Esophagus (tissue), 2 donors: ENCODE data around the gene SAPCD2. TPM values are rescaled to one million over a fixed set of nuclear protein-coding genes. Genes with fewer than 3 reads are reported as not detected.

Experiments used
- H3K27ac ChIP-seq, 2 donors: one replicate each; pipeline ENCODE4 v1.5.1; 2013; ENCODE audit warnings: low read depth in 2 of 2, mild to moderate bottlenecking in 2 of 2, inconsistent platforms in 1 of 2, low read length in 1 of 2, moderate library complexity in 1 of 2
- H3K27me3 ChIP-seq, 2 donors: one replicate each; pipeline ENCODE4 v1.6.1; 2013; ENCODE audit warnings: low read length in 2 of 2, control low read depth in 1 of 2, mild to moderate bottlenecking in 1 of 2; ENCODE audit not compliant: insufficient read depth in 2 of 2, control insufficient read depth in 1 of 2
- H3K36me3 ChIP-seq, 2 donors: one replicate each; pipeline ENCODE4 v1.6.1; 2013; ENCODE audit warnings: low read length in 1 of 2; ENCODE audit not compliant: control insufficient read depth in 2 of 2, insufficient read depth in 2 of 2
- H3K4me1 ChIP-seq, 2 donors: one replicate each; pipeline ENCODE4 v1.6.1; 2013; ENCODE audit warnings: low read length in 1 of 2; ENCODE audit not compliant: control insufficient read depth in 2 of 2, insufficient read depth in 2 of 2
- H3K4me3 ChIP-seq, 2 donors: one replicate each; pipeline ENCODE4 v1.5.1; 2013; ENCODE audit warnings: low read length in 2 of 2, mild to moderate bottlenecking in 2 of 2, low read depth in 1 of 2, moderate library complexity in 1 of 2
- H3K9me3 ChIP-seq, 2 donors: one replicate each; pipeline ENCODE4 v1.6.1; 2013; ENCODE audit warnings: mild to moderate bottlenecking in 2 of 2, low read depth in 1 of 2, low read length in 1 of 2, moderate library complexity in 1 of 2; ENCODE audit not compliant: control insufficient read depth in 2 of 2, insufficient read depth in 1 of 2
- WGBS, 2 donors: extraction: QIAGEN DNeasy Blood & Tissue Kit; methylation state at CpG; one replicate each; pipeline ENCODE4 v1.1.7; 2013; 5-methylcytosine and 5-hydroxymethylcytosine counted together
- polyA plus RNA-seq, 2 donors: library from polyadenylated mRNA; stranded (reverse); fragments of 200-250 nt; gene quantifications; one replicate each; pipeline ENCODE4 v1.2.3, GENCODE V29; 2013
- donor health status: healthy with polysubstance abuse.
- donor health status: Bipolar disorder and iron deficiency.

Gene SAPCD2
- polyA plus RNA-seq, 2 donors, result 7.5 to 9.0 TPM

DNA sequence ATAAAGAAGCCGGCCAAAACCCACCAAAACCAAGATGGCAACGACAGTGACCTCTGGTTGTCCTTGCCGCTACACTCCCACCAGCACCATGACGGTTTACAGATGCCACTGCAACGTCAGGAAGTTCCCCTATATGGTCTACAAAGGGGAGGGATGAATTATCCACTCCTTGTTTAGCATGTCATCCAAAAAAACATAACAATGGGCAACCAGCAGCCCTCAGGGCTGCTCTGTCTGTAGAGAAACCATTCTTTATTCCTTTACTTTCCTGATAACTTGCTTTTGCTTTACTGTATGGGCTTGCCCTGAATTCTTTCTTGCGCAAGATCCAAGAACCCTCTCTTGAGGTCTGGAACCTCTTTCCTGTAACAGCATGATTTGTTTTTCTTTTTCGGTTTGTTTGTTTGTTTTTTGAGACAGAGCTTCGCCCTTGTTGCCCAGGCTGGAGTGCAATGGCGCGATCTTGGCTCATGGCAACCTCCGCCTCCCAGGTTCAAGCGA, 5.0 kb upstream of the SAPCD2 start:
- H3K27me3 ChIP-seq, result no peaks in the 10 kb centered on the region

DNA sequence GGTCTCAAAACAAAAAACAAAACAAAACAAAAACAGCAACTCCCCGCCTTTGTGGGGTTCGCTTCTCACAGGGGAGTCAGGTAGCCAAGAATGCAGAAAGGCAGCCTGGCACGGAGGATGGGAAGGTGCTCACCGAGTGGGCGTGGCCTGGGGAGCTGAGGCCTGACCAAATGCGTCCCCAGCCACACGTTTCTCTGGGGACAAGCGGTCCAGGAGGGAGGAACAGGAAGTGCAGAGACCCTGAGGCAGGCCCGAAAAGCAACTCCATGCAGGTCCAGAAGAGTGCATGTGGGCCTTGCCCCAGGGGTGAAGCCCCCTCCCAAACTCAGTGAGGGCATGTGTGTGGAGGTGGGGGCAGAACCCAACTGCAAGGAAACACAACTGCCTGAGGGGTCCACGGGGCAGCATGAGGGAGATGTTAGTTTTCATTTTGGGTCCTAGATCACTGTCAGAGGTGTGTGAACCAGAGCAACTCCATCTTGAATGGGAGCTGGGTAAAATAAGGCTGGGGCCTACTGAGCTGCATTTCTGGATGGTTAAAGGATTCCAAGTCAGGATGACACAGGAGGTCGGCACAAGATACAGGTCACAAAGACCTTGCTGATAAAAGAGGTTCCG, 4.4 kb upstream of the SAPCD2 start:
- H3K27ac ChIP-seq, result no peak overlapping the region
- H3K27me3 ChIP-seq, result no peaks in the 10 kb centered on the region
- peaks cover 10 to 15% of the 10 kb centered on the region in 2 donors for H3K4me1 ChIP-seq
- WGBS, 2 donors, result 76 to 77% methylated on average over 12 of the region's 12 CpGs
- peaks cover 0 to 6% of the 10 kb centered on the region in 2 donors for H3K36me3 ChIP-seq
- no peaks in the 10 kb centered on the region for H3K9me3 ChIP-seq
- H3K4me3 ChIP-seq, result no peak overlapping the region

More for the DNA sequence above, 5.0 kb upstream of the SAPCD2 start:
- H3K4me1 ChIP-seq, result peaks cover 10 to 13% of the 10 kb centered on the region in 2 donors
- no peak overlapping the region for H3K4me3 ChIP-seq
- no peaks in the 10 kb centered on the region for H3K9me3 ChIP-seq
- peaks cover 0 to 8% of the 10 kb centered on the region in 2 donors for H3K36me3 ChIP-seq
- H3K27ac ChIP-seq, result no peak overlapping the region
- WGBS, 2 donors, result 69 to 74% methylated on average over 12 of the region's 12 CpGs

DNA sequence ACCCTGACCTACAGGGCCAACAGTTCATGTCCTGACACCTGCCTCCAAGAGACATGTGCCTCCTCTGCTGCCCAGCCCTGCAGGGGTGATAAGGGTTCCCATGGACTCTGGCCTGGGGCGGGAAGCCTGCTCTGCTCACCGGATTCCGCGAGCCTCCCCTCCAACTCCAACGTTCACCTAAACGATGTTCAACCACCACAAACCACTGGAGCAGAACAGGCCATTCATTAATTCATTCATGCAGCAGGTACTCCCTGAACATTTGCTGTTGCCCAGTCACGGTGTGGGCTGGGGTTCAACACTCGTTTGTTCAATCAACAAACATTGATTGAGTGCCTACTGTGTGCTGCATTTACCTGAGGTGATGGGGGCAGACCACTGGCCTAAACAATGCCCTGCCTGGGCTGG, 3.6 kb upstream of the SAPCD2 start:
- H3K4me1 ChIP-seq, result peaks cover 10 to 22% of the 10 kb centered on the region in 2 donors
- no peaks in the 10 kb centered on the region for H3K9me3 ChIP-seq
- no peak overlapping the region for H3K4me3 ChIP-seq
- no peaks in the 10 kb centered on the region for H3K36me3 ChIP-seq
- no peaks in the 10 kb centered on the region for H3K27me3 ChIP-seq
- WGBS, 2 donors, result 77 to 84% methylated on average over 8 of the region's 8 CpGs
- no peak overlapping the region for H3K27ac ChIP-seq

DNA sequence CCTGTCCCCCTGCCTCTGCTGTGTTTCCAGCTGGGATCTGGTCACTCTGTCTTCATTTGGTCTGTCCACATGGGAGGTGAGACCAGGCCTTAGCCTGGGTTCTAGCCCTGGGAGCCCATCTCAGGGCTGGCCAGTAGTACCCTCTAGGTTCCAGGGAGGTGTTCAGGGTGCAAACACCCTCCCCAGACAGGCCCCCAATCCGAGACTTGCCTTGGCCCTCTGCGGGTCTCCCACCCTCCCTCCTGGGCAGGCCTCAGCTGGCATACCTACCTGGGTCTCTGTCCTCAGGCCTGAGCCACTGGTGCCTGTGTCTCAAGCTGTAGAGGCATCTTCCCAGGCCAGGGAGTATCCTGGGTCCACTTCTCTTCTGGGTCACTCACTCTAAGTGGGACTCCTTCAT, 925 bp upstream of the SAPCD2 start:
- Histone ChIP-seq H3K4me1 (peaks cover 3 to 21% of the 10 kb centered on the region in 2 donors), H3K36me3 (no peaks in the 10 kb centered on the region), H3K27ac (peak overlapping the region; percentile 47 to 74), H3K27me3 (no peaks in the 10 kb centered on the region), H3K4me3 (no peak overlapping the region), H3K9me3 (no peaks in the 10 kb centered on the region)
- 83 to 84% methylated on average over 2 of the region's 2 CpGs for WGBS, 2 donors

DNA sequence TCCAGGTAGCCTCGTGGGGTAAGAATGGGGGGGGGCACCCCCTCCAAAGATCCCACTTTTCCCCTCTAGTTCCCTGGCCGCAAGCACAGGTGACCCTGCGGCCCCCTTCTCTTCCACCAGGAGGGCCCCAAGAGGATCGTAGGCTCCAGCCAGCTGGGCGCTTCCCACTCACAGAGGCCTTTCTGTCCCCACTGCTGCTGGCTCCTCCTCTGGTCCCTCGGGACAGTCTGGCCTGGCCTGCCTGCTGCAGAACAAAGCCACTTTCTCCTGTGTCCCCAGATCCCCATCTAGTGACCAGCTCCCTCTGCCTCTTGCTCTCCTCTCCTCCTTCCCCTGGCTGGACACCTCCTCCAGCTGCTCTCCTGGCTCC, 534 bp upstream of the SAPCD2 start:
- H3K27me3 ChIP-seq, result no peaks in the 10 kb centered on the region
- no peaks in the 10 kb centered on the region for H3K36me3 ChIP-seq
- H3K4me3 ChIP-seq, result peak overlapping the region; percentile 16 to 60
- peaks cover 3 to 21% of the 10 kb centered on the region in 2 donors for H3K4me1 ChIP-seq
- H3K9me3 ChIP-seq, result no peaks in the 10 kb centered on the region
- H3K27ac ChIP-seq, result peak overlapping the region; percentile 47 to 74
- 13 to 25% methylated on average over 6 of the region's 6 CpGs for WGBS, 2 donors

DNA sequence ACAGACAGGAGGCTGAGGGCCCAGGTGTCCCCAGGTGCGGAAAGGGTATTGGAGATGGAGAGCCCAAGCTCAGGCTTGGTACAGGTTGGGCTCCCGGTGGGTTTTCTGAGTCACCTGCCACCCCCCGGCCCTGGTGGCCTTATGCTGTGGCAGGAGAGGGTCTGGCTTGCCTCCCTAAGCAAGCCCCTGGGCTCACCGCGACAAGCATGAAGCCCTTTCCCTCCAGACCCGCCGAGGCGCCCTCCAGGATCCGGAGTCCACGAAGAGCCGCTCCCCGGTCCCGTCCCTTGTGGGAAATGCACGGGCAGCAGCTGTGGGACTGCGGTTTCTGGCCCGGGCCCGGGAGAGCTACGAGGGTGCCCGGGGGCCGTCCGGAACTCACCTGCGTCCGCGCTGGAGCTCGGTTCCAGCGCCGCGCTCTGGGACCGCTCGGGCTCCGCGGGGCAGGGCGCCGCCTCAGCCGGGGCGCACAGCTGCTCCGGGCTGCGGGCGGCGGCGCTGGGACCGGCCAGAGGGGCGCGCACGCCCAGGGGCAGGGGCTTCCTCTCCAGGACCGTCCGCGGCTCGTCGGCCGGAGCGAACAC, 757 bp downstream of the SAPCD2 start:
- H3K9me3 ChIP-seq, result no peaks in the 10 kb centered on the region
- 5 to 7% methylated on average over 49 to 52 of the region's 52 CpGs for WGBS, 2 donors
- H3K4me3 ChIP-seq, result peak overlapping the region; percentile 49 to 60
- H3K36me3 ChIP-seq, result peaks cover 0 to 4% of the 10 kb centered on the region in 2 donors
- peaks cover 3 to 21% of the 10 kb centered on the region in 2 donors for H3K4me1 ChIP-seq
- H3K27me3 ChIP-seq, result no peaks in the 10 kb centered on the region
- no peak overlapping the region for H3K27ac ChIP-seq

DNA sequence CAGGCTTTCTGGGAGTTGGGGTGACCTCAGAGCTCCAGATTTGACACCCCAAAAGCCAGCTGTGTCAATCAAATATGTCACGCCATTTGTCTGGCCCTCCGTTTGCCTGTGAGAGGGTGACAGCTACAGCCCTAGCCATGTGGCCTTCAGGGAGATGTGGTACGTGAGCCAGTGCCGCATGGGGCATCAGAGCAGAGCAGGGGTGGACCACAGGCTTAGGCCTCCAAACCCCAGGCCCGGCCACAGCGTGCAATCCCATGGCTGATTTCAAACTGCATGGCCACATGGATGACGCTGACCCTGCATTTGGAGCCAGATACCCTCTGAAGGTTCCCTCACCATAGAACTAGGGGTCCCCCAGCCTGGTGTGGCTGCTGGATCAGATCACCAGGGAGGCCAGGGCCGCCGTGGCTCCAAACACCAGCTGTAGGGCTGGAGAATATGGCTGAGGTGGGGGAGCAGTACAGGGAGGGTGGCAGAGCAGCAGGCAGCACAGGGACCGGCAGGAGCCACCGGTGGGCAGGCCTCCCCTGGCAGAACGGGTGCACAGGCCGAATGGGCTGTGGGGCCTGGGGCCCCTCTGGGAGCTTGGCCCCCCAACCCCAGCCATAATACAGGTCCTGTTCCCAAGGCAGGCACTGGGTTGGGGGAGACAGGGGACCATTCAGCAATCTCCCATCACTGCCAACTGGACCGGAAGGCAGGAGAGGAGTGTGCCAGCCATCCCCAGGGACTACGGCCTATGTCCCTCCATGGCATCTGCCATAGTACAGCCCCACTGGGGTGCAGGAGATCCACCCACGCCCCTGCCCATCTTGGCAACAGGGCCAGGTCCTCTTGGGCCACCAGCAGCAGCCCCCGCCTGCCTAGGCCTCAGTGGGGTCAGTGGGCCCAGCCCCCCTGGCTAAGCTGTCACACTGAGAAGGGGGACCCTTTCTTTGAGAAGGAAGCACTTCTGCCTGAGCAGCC, 1.5 kb downstream of the SAPCD2 start:
- H3K9me3 ChIP-seq, result no peaks in the 10 kb centered on the region
- peaks cover 3 to 22% of the 10 kb centered on the region in 2 donors for H3K4me1 ChIP-seq
- H3K27me3 ChIP-seq, result no peaks in the 10 kb centered on the region
- peak overlapping the region in 1 of 2 donors; percentile 49 for H3K4me3 ChIP-seq
- WGBS, 2 donors, result 87 to 91% methylated on average over 17 of the region's 17 CpGs
- H3K36me3 ChIP-seq, result peaks cover 0 to 4% of the 10 kb centered on the region in 2 donors
- H3K27ac ChIP-seq, result no peak overlapping the region

DNA sequence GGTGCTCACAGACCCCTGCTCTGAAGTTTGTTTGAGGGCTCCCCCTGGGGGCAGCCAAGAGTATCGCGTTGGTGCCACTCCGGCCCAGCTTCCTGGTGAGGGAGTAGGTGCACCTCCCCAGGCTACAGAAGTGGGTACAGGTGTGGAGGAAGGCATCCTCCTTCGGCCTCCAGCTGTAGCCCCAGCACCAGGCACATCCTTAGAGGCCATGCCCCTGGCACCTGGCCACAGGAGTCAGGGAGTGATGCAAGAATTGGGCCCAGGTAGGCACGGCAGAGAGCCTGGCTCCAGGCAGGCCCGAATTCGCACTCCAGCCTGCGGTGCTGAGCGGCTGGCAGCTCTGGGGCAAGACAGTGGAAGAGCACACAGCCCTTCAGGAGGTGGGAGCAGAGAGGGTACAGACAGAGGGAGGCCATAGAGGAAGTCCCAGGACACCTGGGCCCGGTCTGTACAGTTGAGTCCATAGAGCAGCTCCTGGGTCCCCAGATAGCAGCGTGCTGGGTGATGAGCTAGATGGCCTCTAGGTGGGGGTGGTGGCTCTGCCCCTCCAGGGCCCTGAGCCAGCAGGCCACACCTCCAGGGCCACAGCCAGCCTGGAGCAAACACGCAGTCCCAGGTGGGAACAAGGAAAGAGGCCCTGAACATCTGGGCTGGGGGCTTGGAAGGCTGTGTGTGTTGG, 2.4 kb downstream of the SAPCD2 start:
- H3K27ac ChIP-seq, result peak overlapping the region in 1 of 2 donors; percentile 54
- WGBS, 2 donors, result 44 to 48% methylated on average over 12 of the region's 12 CpGs

More for the DNA sequence above, 2.4 kb downstream of the SAPCD2 start:
- H3K36me3 ChIP-seq, result peaks cover 0 to 4% of the 10 kb centered on the region in 2 donors
- H3K4me1 ChIP-seq, result peaks cover 3 to 23% of the 10 kb centered on the region in 2 donors
- no peaks in the 10 kb centered on the region for H3K9me3 ChIP-seq
- no peaks in the 10 kb centered on the region for H3K27me3 ChIP-seq
- no peak overlapping the region for H3K4me3 ChIP-seq
